ENCODE results near the gene PPRC1. TPM values are rescaled to one million over a fixed set of nuclear protein-coding genes. Genes with fewer than 3 reads are reported as not detected.

Gene PPRC1, protein sequence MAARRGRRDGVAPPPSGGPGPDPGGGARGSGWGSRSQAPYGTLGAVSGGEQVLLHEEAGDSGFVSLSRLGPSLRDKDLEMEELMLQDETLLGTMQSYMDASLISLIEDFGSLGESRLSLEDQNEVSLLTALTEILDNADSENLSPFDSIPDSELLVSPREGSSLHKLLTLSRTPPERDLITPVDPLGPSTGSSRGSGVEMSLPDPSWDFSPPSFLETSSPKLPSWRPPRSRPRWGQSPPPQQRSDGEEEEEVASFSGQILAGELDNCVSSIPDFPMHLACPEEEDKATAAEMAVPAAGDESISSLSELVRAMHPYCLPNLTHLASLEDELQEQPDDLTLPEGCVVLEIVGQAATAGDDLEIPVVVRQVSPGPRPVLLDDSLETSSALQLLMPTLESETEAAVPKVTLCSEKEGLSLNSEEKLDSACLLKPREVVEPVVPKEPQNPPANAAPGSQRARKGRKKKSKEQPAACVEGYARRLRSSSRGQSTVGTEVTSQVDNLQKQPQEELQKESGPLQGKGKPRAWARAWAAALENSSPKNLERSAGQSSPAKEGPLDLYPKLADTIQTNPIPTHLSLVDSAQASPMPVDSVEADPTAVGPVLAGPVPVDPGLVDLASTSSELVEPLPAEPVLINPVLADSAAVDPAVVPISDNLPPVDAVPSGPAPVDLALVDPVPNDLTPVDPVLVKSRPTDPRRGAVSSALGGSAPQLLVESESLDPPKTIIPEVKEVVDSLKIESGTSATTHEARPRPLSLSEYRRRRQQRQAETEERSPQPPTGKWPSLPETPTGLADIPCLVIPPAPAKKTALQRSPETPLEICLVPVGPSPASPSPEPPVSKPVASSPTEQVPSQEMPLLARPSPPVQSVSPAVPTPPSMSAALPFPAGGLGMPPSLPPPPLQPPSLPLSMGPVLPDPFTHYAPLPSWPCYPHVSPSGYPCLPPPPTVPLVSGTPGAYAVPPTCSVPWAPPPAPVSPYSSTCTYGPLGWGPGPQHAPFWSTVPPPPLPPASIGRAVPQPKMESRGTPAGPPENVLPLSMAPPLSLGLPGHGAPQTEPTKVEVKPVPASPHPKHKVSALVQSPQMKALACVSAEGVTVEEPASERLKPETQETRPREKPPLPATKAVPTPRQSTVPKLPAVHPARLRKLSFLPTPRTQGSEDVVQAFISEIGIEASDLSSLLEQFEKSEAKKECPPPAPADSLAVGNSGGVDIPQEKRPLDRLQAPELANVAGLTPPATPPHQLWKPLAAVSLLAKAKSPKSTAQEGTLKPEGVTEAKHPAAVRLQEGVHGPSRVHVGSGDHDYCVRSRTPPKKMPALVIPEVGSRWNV (N-terminal part only)
- total RNA-seq (9.8 and 15.6 TPM in 2 replicates), polyA plus RNA-seq (23.7 and 25.4 TPM in 2 replicates)

GRCh38 chr10:102132563-102133372 lies at the start of gene PPRC1:
TSS of gene PPRC1 (plus strand) at chr10:102133040. CDS start at chr10:102133069, 29 bp downstream.
- Histone ChIP-seq H3K9me2 (replicated peaks; ENCODE audit: insufficient read depth) (no peaks in the 10 kb centered on the region), H3K36me3 (replicated peaks; ENCODE audit: insufficient read depth, low read depth) (no peaks in the 10 kb centered on the region), H3K27ac (peak within 1 kb of the TSS; percentile 95), H3K79me2 (peaks cover 41% of the 10 kb centered on the region), H2AFZ (peak within 1 kb of the TSS; percentile 72), H3K27me3 (no peaks in the 10 kb centered on the region), H4K20me1 (ENCODE audit: insufficient read depth, poor library complexity, severe bottlenecking) (peaks cover 36% of the 10 kb centered on the region), H3K9me3 (ENCODE audit: low read depth) (no peaks in the 10 kb centered on the region), H3K4me1 (ENCODE audit: insufficient read depth) (peaks cover 14% of the 10 kb centered on the region), H3K4me3 (peak within 1 kb of the TSS; percentile 82), H3K4me2 (peak within 1 kb of the TSS; percentile 91)
- 1% methylated on average over 59 of the region's 64 CpGs for WGBS (ENCODE audit: low lambda C conversion rate, missing lambda C conversion rate)
- TF ChIP-seq, protein P1, sequence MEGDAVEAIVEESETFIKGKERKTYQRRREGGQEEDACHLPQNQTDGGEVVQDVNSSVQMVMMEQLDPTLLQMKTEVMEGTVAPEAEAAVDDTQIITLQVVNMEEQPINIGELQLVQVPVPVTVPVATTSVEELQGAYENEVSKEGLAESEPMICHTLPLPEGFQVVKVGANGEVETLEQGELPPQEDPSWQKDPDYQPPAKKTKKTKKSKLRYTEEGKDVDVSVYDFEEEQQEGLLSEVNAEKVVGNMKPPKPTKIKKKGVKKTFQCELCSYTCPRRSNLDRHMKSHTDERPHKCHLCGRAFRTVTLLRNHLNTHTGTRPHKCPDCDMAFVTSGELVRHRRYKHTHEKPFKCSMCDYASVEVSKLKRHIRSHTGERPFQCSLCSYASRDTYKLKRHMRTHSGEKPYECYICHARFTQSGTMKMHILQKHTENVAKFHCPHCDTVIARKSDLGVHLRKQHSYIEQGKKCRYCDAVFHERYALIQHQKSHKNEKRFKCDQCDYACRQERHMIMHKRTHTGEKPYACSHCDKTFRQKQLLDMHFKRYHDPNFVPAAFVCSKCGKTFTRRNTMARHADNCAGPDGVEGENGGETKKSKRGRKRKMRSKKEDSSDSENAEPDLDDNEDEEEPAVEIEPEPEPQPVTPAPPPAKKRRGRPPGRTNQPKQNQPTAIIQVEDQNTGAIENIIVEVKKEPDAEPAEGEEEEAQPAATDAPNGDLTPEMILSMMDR (IDR thresholded peaks at IDR 0.05; ENCODE audit: poor library complexity): peak; percentile 96
- TF ChIP-seq EZH2phosphoT487 (IDR thresholded peaks at IDR 0.05; ENCODE audit: low read depth, severe bottlenecking, unreplicated experiment) (no peak), EZH2 (IDR thresholded peaks at IDR 0.05; ENCODE audit: borderline replicate concordance) (no peak)
- DNase-seq (ENCODE audit: low spot score): peak; percentile 99

DNA sequence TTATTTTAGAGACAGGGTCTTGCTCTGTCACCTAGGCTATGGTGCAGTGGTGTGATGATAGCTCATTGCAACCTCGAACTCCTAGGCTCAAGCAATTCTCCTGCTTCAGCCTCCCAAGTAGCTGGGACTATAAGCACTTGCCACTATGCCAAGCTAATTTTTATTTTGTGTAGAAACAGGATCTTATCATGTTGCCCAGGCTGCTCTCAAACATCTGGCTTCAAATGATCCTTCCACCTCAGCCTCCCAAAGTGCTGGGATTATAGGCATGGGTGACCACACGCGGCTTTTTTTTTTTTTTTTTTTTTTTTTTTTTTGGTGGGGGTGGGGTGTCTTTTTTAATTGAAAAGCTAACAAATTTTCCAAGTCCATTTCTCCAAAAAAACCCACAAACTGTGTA lies 49.3 kb upstream of the PPRC1 start:
- no peaks in the 10 kb centered on the region for H3K36me3 ChIP-seq (replicated peaks; ENCODE audit: insufficient read depth, low read depth)
- no peaks in the 10 kb centered on the region for H3K9me2 ChIP-seq (replicated peaks; ENCODE audit: insufficient read depth)
- 96% methylated on average over 3 of the region's 3 CpGs for WGBS (ENCODE audit: low lambda C conversion rate, missing lambda C conversion rate)
- H3K27me3 ChIP-seq: no peaks in the 10 kb centered on the region
- H3K4me3 ChIP-seq: no peak overlapping the region
- H3K79me2 ChIP-seq: no peaks in the 10 kb centered on the region
- TF ChIP-seq, protein P1 (IDR thresholded peaks at IDR 0.05; ENCODE audit: poor library complexity): no peak
- TF ChIP-seq EZH2phosphoT487 (IDR thresholded peaks at IDR 0.05; ENCODE audit: low read depth, severe bottlenecking, unreplicated experiment): no peak
- no peak for TF ChIP-seq EZH2 (IDR thresholded peaks at IDR 0.05; ENCODE audit: borderline replicate concordance)
- H3K4me1 ChIP-seq (ENCODE audit: insufficient read depth): no peaks in the 10 kb centered on the region
- no peak overlapping the region for H2AFZ ChIP-seq
- no peak overlapping the region for H3K27ac ChIP-seq
- H3K9me3 ChIP-seq (ENCODE audit: low read depth): no peaks in the 10 kb centered on the region
- H4K20me1 ChIP-seq (ENCODE audit: insufficient read depth, poor library complexity, severe bottlenecking): no peaks in the 10 kb centered on the region
- DNase-seq (ENCODE audit: low spot score): no peak
- H3K4me2 ChIP-seq: no peak overlapping the region

DNA sequence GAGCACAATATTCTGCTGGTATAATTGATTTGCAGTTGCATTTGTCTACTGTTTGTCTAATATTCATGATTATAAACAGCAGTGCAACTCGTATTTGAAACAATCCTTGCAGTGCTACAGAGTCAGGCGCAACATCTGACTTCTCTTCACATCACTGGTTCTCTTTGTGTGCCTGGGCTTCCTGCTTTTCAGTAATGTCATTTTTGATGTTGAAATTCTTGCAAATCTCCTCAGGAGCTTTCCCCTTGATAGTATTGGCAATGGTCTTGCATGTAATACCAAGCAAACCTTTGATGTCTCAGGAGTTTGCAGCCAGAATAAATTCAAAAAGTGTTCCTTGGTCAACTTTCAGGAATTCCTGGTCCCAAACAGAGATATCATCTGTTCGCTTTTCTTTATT lies 47.5 kb upstream of the PPRC1 start:
- DNase-seq (ENCODE audit: low spot score): no peak
- H3K9me3 ChIP-seq (ENCODE audit: low read depth): no peaks in the 10 kb centered on the region

More for the DNA sequence above, 47.5 kb upstream of the PPRC1 start:
- Histone ChIP-seq H3K27me3 (no peaks in the 10 kb centered on the region), H3K4me3 (no peak overlapping the region), H3K4me2 (no peak overlapping the region), H3K27ac (no peak overlapping the region), H3K36me3 (replicated peaks; ENCODE audit: insufficient read depth, low read depth) (no peaks in the 10 kb centered on the region), H2AFZ (no peak overlapping the region), H4K20me1 (ENCODE audit: insufficient read depth, poor library complexity, severe bottlenecking) (no peaks in the 10 kb centered on the region), H3K9me2 (replicated peaks; ENCODE audit: insufficient read depth) (no peaks in the 10 kb centered on the region), H3K79me2 (no peaks in the 10 kb centered on the region), H3K4me1 (ENCODE audit: insufficient read depth) (no peaks in the 10 kb centered on the region)
- WGBS (ENCODE audit: low lambda C conversion rate, missing lambda C conversion rate): 91% methylated on average over 3 of the region's 3 CpGs
- TF ChIP-seq, protein P1 (IDR thresholded peaks at IDR 0.05; ENCODE audit: poor library complexity): no peak

All from hepatocyte (in vitro differentiated cells).